HepG2 (cell line): ENCODE results near the gene STX12. TPM values are rescaled to one million over a fixed set of nuclear protein-coding genes. Genes with fewer than 3 reads are reported as not detected.

Experiments
- ATAC-seq: fragments of 200-7000 bp; cut with Tn5 transposase; 3 replicates; pipeline ENCODE4 v1.9.1; 2020; ENCODE audit warnings: mild to moderate bottlenecking, moderate library complexity
- BruUV-seq: library from RNA; stranded (reverse); fragments of 400-500 nt; replicated peaks from 2 replicates; lab custom pipeline; 2021; lab: Mats Ljungman, UMichigan
- CTCF ChIA-PET: fragments of 300-600 bp; formaldehyde crosslinking; extraction: SDS; loops from one replicate; lab custom pipeline; 2021; ENCODE audit warnings: low total read pairs, inconsistent platforms, low intra/inter-chr PET ratio; lab: Yijun Ruan, JAX
- POLR2A ChIA-PET: fragments of 350-600 bp; sonication (Branson Sonifier 250); formaldehyde crosslinking; loops from one replicate; lab custom pipeline; 2020; ENCODE audit warnings: antibody characterized with exemption, inconsistent platforms; lab: Yijun Ruan, JAX
- DNase-seq: peaks from one replicate; pipeline ENCODE4 v3.0.0-alpha.2; 2015; ENCODE audit warnings: low spot score
- FAIRE-seq: peaks from 3 replicates; lab custom pipeline; 2011; peaks lifted over from hg19 to GRCh38; lab: Jason Lieb, UNC
- H2AFZ ChIP-seq: one replicate; pipeline ENCODE4 v1.6.1; 2011; ENCODE audit warnings: low read length, inconsistent platforms
- H3K27ac ChIP-seq: fragments of 300-600 bp; 3 replicates; pipeline ENCODE4 v1.8.0; 2011; ENCODE audit warnings: mixed run types, mild to moderate bottlenecking, mixed read lengths, low read length, inconsistent platforms; ENCODE audit not compliant: insufficient read depth; ENCODE audit errors: extremely low read length
- H3K27me3 ChIP-seq, 2 experiments: fragments of 200-600 bp in 1 of 2; 2 replicates in 1 of 2; 3 replicates in 1 of 2; pipeline versions ENCODE4 v1.6.0 to v1.8.0; 2011; ENCODE audit warnings: low read length in 2 of 2, mild to moderate bottlenecking in 2 of 2, moderate library complexity in 2 of 2, inconsistent platforms in 1 of 2; ENCODE audit not compliant: insufficient read depth in 2 of 2, control insufficient read depth in 1 of 2
- H3K36me3 ChIP-seq, 2 experiments: fragments of 200-600 bp in 1 of 2; replicated peaks in 1 of 2; 2 replicates in 1 of 2; 3 replicates in 1 of 2; pipeline versions ENCODE4 v1.5.1 to v1.8.0; 2011; ENCODE audit warnings: low read length in 2 of 2, inconsistent platforms in 1 of 2; ENCODE audit not compliant: insufficient read depth in 2 of 2, control insufficient read depth in 1 of 2
- H3K4me1 ChIP-seq: 2 replicates; pipeline ENCODE4 v1.5.1; 2012; ENCODE audit warnings: low read length, inconsistent platforms; ENCODE audit not compliant: insufficient read depth
- H3K4me2 ChIP-seq: 2 replicates; pipeline ENCODE4 v1.6.0; 2011; ENCODE audit warnings: low read depth, low read length, inconsistent platforms
- H3K4me3 ChIP-seq, 3 experiments: fragments of 200-600 bp in 1 of 3; sonication (generic), shearing (Covaris generic) in 1 of 3; replicated peaks in 1 of 3; 2 replicates each; pipeline ENCODE4 v1.5.1; 2011 to 2016; ENCODE audit warnings: low read length in 3 of 3, inconsistent platforms in 2 of 3, low read depth in 2 of 3, mild to moderate bottlenecking in 2 of 3, control low read depth in 1 of 3, mixed read lengths in 1 of 3; ENCODE audit not compliant: insufficient read depth in 1 of 3
- H3K79me2 ChIP-seq: one replicate; pipeline ENCODE4 v1.6.1; 2011; ENCODE audit warnings: low read length, inconsistent platforms; ENCODE audit not compliant: insufficient read depth
- H3K9ac ChIP-seq: 2 replicates; pipeline ENCODE4 v1.6.0; 2011; ENCODE audit warnings: mild to moderate bottlenecking, low read depth, low read length, inconsistent platforms; ENCODE audit not compliant: insufficient read depth
- H3K9me3 ChIP-seq: 2 replicates; pipeline ENCODE4 v1.5.1; 2012; ENCODE audit warnings: mild to moderate bottlenecking, low read length
- H4K20me1 ChIP-seq: 2 replicates; pipeline ENCODE4 v1.6.0; 2011; ENCODE audit warnings: inconsistent platforms, mild to moderate bottlenecking, low read length, moderate library complexity; ENCODE audit not compliant: insufficient read depth
- FOSL2 ChIP-seq: sonication (generic); formaldehyde crosslinking; IDR thresholded peaks from 2 replicates; pipeline ENCODE4 v1.4.0; 2020; ENCODE audit warnings: missing genetic modification reagents
- IKZF1 ChIP-seq: fragments of 450-650 bp; IDR thresholded peaks from 2 replicates; pipeline ENCODE4 v1.7.1; 2016
- IRF2 ChIP-seq: IDR thresholded peaks from 2 replicates; pipeline ENCODE4 v1.6.1; 2018; ENCODE audit warnings: missing genetic modification reagents, missing compliant biosample characterization
- MTA1 ChIP-seq: sonication (generic); formaldehyde crosslinking; IDR thresholded peaks from 2 replicates; pipeline ENCODE4 v1.4.0; 2020; ENCODE audit warnings: missing genetic modification reagents, mild to moderate bottlenecking, borderline replicate concordance
- PPARG ChIP-seq: conservative IDR thresholded peaks from 2 replicates; pipeline ENCODE4 v1.6.1; 2016; ENCODE audit warnings: missing biosample characterization, missing genetic modification reagents
- SETDB1 ChIP-seq: sonication (generic); formaldehyde crosslinking; IDR thresholded peaks from 2 replicates; pipeline ENCODE4 v1.5.1; 2020; ENCODE audit warnings: missing genetic modification reagents, mild to moderate bottlenecking, borderline replicate concordance
- SOX6 ChIP-seq, 2 experiments: fragments of 450-650 bp in 1 of 2; sonication (generic) in 1 of 2; formaldehyde crosslinking in 1 of 2; IDR thresholded peaks; 2 replicates each; pipeline versions ENCODE4 v1.4.0 to v1.6.1; 2017 to 2020; ENCODE audit warnings: antibody characterized with exemption in 1 of 2, mild to moderate bottlenecking in 1 of 2, missing genetic modification reagents in 1 of 2
- TOE1 ChIP-seq: sonication (generic); formaldehyde crosslinking; IDR thresholded peaks from 2 replicates; pipeline ENCODE4 v1.4.0; 2020; ENCODE audit warnings: mild to moderate bottlenecking, missing genetic modification reagents
- ZNF430 ChIP-seq: sonication (generic); formaldehyde crosslinking; IDR thresholded peaks from 2 replicates; pipeline ENCODE4 v1.9.0; 2021; ENCODE audit warnings: mild to moderate bottlenecking, missing genetic modification reagents
- ZNF510 ChIP-seq: sonication (generic); formaldehyde crosslinking; IDR thresholded peaks from 2 replicates; pipeline ENCODE4 v1.4.0; 2020; ENCODE audit warnings: low read depth, mild to moderate bottlenecking, missing genetic modification reagents
- ZNF549 ChIP-seq: sonication (generic); formaldehyde crosslinking; IDR thresholded peaks from 2 replicates; pipeline ENCODE4 v1.5.0; 2020; ENCODE audit warnings: missing genetic modification reagents
- ZNF577 ChIP-seq: sonication (generic); formaldehyde crosslinking; IDR thresholded peaks from 2 replicates; pipeline ENCODE4 v1.4.0; 2020; ENCODE audit warnings: mild to moderate bottlenecking, low read depth, missing genetic modification reagents, borderline replicate concordance
- ZNF674 ChIP-seq: sonication (generic); formaldehyde crosslinking; IDR thresholded peaks from 2 replicates; pipeline ENCODE4 v1.5.0; 2020; ENCODE audit warnings: low read depth, mild to moderate bottlenecking, missing genetic modification reagents
- ZSCAN30 ChIP-seq: sonication (generic); formaldehyde crosslinking; IDR thresholded peaks from 2 replicates; pipeline ENCODE4 v1.5.0; 2020; ENCODE audit warnings: mild to moderate bottlenecking, missing genetic modification reagents
- WGBS: methylation state at CpG from one replicate; pipeline ENCODE4 v1.1.6; 2017; ENCODE audit warnings: low lambda C conversion rate; 5-methylcytosine and 5-hydroxymethylcytosine counted together
- in situ Hi-C: cut with HindIII; loops from 2 replicates; pipeline ENCODE4 v1.10.0; 2017; ENCODE audit warnings: low pct_unique_long_range_greater_than_20kb; ENCODE audit not compliant: extremely low pct_ligation_motif_present
- intact Hi-C: fragments of 100-400 bp; cut with micrococcal nuclease; formaldehyde crosslinking; loops from one replicate; pipeline ENCODE4 v1.10.0; 2022; ENCODE audit not compliant: unreplicated experiment
- polyA plus RNA-seq, 8 experiments: library from polyadenylated mRNA; depleted of rRNA in 3 of 8; stranded (reverse) in 7 of 8; unstranded in 1 of 8; fragments of >200 nt; fragmentation: Illumina TruSeq in 4 of 8; extraction: Trizol in 4 of 8; gene quantifications; 2 replicates each; pipeline versions ENCODE4 v1.2.1 to v1.2.3, GENCODE V29; 2011 to 2016; ENCODE audit warnings: low read depth in 4 of 8, missing spikeins in 1 of 8, mixed read lengths in 1 of 8; ENCODE audit not compliant: insufficient read depth in 1 of 8
- total RNA-seq, 5 experiments: library from RNA; depleted of rRNA; stranded (reverse); fragments of >200 nt; fragmentation: Illumina TruSeq; extraction: Trizol; gene quantifications; 2 replicates each; pipeline ENCODE4 v1.2.3, GENCODE V29; 2016; ENCODE audit warnings: low read depth in 1 of 5
- TF ChIP-seq, protein P1 (sequence below): IDR thresholded peaks from 2 replicates; pipeline ENCODE4 v1.4.0; 2020; ENCODE audit warnings: mild to moderate bottlenecking, missing genetic modification reagents
- TF ChIP-seq, protein P2 (sequence below): sonication (generic); formaldehyde crosslinking; IDR thresholded peaks from 2 replicates; pipeline ENCODE4 v1.9.0; 2022; ENCODE audit warnings: missing genetic modification reagents, mild to moderate bottlenecking, borderline replicate concordance
- TF ChIP-seq, protein P3 (sequence below): sonication (generic); formaldehyde crosslinking; IDR thresholded peaks from 2 replicates; pipeline ENCODE4 v1.4.0; 2020; ENCODE audit warnings: missing genetic modification reagents

The STX12 gene
- total and polyA plus RNA-seq, 2 of the 13 experiments (the other 11 are each of a cell fraction or from before 2014, with no cell fraction given) = 9.0 to 19.7 TPM

DNA sequence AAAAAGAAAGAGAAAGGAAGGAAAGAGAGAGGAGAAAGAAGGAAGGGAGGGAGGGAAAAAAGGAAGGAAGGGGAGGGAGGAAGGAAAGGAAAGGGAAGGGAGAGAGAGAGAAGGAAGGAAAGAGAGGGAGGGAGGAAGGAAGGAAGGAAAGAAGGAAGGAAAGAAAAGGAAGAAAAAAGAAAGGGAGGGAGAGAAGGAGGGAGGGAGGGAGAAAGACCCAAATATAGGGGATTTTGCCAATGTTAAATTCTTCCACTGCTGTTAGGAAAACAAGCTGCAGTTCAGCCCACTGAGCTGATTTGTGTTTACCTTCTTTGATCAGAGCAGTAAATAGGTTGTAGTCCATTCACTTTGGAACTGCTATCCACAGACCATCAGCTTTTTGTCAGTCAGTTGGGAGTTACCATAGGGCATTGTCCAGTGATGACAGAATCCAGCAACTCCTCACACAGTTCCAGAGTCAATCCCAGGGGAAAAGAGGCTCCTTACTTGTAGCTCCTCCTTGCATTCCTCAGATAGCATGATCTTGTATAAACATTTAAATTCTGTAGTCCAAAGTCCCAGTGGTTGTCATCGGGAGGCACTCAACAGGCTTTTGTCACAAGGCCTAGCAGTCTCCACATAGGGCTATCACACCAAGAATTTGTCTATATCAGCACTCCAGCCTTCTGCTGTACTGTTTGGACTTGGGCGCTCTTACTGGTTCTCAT lies 44.1 kb downstream of the STX12 start:
- peaks cover 31% of the 10 kb centered on the region for H3K4me1 ChIP-seq
- H3K9ac ChIP-seq = peak overlapping the region; percentile 58
- intact Hi-C loops (no loop called here), in situ Hi-C loops (no loop called here)
- DNase-seq (peak; percentile 98), FAIRE-seq (peak; percentile 95), ATAC-seq (peak; percentile 99)
- H3K4me2 ChIP-seq = peak overlapping the region; percentile 64
- no peak overlapping the region for H2AFZ ChIP-seq
- WGBS = 14% methylated on average over 2 of the region's 2 CpGs
- peak overlapping the region in 1 of 3 experiments; percentile 35; a peak in 1 of 6 replicates for H3K4me3 ChIP-seq
- no peaks in the 10 kb centered on the region for H3K9me3 ChIP-seq
- ChIA-PET CTCF (no interaction called here), POLR2A (interaction anchor here (0.6 to 3.5 kb wide), 11 partner anchors 11 to 831 kb away, joined by 3 to 89 read pairs (median 3); partner anchors contain the start of genes EYA3, FAM76A, PPP1R8 and RCC1)
- no peaks in the 10 kb centered on the region for H3K27me3 ChIP-seq
- no peaks in the 10 kb centered on the region for H4K20me1 ChIP-seq
- no TSS peak for BruUV-seq
- peaks cover 2 to 15% of the 10 kb centered on the region in 2 experiments; a peak in 4 of 5 replicates for H3K36me3 ChIP-seq
- H3K27ac ChIP-seq = peak overlapping the region; percentile 91
- no peaks in the 10 kb centered on the region for H3K79me2 ChIP-seq
- TF ChIP-seq, protein P1, sequence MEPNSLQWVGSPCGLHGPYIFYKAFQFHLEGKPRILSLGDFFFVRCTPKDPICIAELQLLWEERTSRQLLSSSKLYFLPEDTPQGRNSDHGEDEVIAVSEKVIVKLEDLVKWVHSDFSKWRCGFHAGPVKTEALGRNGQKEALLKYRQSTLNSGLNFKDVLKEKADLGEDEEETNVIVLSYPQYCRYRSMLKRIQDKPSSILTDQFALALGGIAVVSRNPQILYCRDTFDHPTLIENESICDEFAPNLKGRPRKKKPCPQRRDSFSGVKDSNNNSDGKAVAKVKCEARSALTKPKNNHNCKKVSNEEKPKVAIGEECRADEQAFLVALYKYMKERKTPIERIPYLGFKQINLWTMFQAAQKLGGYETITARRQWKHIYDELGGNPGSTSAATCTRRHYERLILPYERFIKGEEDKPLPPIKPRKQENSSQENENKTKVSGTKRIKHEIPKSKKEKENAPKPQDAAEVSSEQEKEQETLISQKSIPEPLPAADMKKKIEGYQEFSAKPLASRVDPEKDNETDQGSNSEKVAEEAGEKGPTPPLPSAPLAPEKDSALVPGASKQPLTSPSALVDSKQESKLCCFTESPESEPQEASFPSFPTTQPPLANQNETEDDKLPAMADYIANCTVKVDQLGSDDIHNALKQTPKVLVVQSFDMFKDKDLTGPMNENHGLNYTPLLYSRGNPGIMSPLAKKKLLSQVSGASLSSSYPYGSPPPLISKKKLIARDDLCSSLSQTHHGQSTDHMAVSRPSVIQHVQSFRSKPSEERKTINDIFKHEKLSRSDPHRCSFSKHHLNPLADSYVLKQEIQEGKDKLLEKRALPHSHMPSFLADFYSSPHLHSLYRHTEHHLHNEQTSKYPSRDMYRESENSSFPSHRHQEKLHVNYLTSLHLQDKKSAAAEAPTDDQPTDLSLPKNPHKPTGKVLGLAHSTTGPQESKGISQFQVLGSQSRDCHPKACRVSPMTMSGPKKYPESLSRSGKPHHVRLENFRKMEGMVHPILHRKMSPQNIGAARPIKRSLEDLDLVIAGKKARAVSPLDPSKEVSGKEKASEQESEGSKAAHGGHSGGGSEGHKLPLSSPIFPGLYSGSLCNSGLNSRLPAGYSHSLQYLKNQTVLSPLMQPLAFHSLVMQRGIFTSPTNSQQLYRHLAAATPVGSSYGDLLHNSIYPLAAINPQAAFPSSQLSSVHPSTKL (CRISPR knock-in tag) = peak; percentile 87
- no peak for TF ChIP-seq ZNF577
- TF ChIP-seq IKZF1 = no peak
- TF ChIP-seq TOE1 (CRISPR knock-in tag) = no peak
- TF ChIP-seq ZNF430 (CRISPR knock-in tag) = no peak
- TF ChIP-seq SETDB1 (CRISPR knock-in tag) = no peak
- no peak for TF ChIP-seq ZNF510 (CRISPR knock-in tag)
- no peak for TF ChIP-seq ZNF674 (CRISPR knock-in tag)
- no peak for TF ChIP-seq ZSCAN30
- TF ChIP-seq SOX6 (IDR thresholded peaks at IDR 0.05) = no peak
- peak; percentile 84 for TF ChIP-seq SOX6 (CRISPR knock-in tag; IDR thresholded peaks at IDR 0.05)
- TF ChIP-seq PPARG (CRISPR knock-in tag) = peak; percentile 29
- no peak; the same call in 1 of the 2 replicates for TF ChIP-seq MTA1
- TF ChIP-seq, protein P2, sequence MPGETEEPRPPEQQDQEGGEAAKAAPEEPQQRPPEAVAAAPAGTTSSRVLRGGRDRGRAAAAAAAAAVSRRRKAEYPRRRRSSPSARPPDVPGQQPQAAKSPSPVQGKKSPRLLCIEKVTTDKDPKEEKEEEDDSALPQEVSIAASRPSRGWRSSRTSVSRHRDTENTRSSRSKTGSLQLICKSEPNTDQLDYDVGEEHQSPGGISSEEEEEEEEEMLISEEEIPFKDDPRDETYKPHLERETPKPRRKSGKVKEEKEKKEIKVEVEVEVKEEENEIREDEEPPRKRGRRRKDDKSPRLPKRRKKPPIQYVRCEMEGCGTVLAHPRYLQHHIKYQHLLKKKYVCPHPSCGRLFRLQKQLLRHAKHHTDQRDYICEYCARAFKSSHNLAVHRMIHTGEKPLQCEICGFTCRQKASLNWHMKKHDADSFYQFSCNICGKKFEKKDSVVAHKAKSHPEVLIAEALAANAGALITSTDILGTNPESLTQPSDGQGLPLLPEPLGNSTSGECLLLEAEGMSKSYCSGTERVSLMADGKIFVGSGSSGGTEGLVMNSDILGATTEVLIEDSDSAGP (CRISPR knock-in tag) = no peak
- peak; percentile 28; the same call in 1 of the 2 replicates for TF ChIP-seq FOSL2 (CRISPR knock-in tag)
- TF ChIP-seq IRF2 (CRISPR knock-in tag) = no peak; the same call in 1 of the 2 replicates
- TF ChIP-seq ZNF549 (CRISPR knock-in tag) = no peak
- TF ChIP-seq, protein P3, sequence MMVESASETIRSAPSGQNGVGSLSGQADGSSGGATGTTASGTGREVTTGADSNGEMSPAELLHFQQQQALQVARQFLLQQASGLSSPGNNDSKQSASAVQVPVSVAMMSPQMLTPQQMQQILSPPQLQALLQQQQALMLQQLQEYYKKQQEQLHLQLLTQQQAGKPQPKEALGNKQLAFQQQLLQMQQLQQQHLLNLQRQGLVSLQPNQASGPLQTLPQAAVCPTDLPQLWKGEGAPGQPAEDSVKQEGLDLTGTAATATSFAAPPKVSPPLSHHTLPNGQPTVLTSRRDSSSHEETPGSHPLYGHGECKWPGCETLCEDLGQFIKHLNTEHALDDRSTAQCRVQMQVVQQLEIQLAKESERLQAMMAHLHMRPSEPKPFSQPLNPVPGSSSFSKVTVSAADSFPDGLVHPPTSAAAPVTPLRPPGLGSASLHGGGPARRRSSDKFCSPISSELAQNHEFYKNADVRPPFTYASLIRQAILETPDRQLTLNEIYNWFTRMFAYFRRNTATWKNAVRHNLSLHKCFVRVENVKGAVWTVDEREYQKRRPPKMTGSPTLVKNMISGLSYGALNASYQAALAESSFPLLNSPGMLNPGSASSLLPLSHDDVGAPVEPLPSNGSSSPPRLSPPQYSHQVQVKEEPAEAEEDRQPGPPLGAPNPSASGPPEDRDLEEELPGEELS (CRISPR knock-in tag) = peak; percentile 82
